HT-29 (cell line): ENCODE results near the gene PROSER2. TPM values are rescaled to one million over a fixed set of nuclear protein-coding genes. Genes with fewer than 3 reads are reported as not detected.

Experiments
- DNase-seq: peaks from one replicate; pipeline ENCODE4 v3.0.0-alpha.2; 2015; ENCODE audit warnings: low spot score
- total RNA-seq: library from RNA; depleted of rRNA; stranded (reverse); fragments of >200 nt; shearing (Covaris generic); gene quantifications from 2 replicates; pipeline ENCODE4 v1.2.3, GENCODE V29; 2014; rRNA removed

The PROSER2 gene
- total RNA-seq, 1 experiment from 2014 or later, result 56.9 TPM

DNA sequence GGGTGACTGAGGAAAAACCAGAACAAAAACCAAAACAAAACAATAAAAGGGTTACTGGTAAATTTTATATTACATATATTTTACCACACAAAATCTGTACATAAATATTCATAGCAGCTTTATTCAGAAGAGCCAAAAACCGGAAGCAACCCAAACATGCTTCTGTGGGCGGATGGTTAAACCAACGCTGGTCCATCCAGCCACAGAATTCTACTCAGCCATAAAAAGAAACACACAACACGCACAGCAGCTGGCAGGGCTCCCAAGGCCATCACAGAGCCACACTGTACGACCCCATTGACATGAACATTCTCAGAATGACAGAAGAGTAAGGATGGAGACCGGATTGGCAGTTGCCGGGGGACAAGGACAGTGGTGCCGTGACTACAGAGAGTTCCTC lies 83.6 kb downstream of the PROSER2 start:
- no peak for DNase-seq

DNA sequence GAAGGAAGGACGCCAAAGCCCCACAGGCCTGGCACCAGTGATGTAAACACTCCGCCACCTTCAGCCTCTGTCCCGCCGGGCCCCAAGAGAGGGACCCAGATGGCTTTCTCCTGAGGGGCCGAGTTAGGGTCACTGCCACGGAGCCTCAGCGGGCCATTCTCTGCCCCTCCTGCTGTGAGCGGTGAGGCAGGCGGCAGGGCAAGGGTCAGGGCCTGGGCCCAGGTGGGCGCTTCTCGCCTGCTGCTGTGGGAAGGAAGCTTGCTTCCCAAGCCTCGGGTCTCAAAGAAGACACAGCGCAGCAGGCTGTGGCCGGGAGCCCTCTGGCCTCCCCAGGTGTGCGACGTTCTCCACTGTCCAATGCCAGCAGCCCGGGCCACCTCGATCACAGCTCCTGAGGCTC lies 84.8 kb downstream of the PROSER2 start:
- DNase-seq, result no peak

DNA sequence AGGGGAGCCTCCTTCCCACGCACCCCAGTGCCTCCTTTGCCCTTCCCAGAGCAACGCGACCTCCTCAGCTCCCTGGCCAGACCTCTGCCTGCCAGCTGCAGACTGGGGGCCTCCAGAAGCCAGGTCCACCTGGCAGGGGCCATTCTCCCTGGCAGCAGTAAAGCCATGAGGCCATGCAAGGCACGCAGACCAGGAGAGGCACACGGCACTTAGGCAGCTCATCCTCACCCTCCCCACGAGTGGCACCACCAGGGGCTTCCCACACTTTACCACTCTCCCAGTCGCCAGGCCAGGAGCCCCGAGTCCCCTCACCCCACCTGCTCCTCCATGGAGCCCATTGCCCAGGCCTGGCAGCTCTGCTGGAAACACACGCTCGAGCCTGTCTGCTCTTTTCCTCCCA lies 85.4 kb downstream of the PROSER2 start:
- no peak for DNase-seq

DNA sequence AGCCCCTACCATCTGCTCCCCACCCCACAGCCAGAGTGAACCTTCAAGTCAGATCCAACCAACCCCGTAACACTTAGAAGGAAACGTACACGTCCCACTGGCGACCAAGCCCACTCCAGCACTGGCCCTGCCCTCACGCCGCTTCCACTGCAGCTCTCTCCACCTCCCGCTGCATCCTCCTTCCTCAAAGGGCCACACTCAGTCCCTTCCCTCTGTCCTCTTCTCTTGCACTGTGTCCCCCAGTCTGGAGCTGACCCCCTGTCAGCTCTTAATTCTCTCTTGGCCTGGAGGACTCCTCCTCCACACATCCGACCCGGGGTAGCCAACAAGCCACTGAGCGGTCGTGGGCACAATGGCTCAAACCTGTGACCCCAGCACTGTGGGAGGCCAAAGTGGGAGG lies 85.8 kb downstream of the PROSER2 start:
- DNase-seq, result no peak

DNA sequence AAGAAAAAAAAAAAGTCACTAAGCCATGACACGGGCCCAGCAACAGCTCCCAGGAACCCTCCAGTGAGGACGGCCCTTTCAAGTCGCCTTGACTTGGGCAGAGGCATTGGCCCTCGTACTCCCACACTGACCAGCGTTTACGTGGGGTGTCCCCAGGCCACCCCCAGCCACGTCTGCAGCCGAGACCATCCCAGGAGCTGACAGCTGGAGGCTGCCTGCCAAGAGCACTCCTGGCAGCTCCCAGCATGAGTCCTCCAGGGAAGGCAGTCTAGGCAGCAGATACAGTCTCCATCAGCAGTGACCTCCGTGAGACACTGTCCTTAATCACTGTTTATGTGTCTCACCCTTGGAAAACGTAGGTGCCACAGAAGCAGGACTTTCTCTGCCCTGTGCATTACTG lies 86.5 kb downstream of the PROSER2 start:
- no peak for DNase-seq

DNA sequence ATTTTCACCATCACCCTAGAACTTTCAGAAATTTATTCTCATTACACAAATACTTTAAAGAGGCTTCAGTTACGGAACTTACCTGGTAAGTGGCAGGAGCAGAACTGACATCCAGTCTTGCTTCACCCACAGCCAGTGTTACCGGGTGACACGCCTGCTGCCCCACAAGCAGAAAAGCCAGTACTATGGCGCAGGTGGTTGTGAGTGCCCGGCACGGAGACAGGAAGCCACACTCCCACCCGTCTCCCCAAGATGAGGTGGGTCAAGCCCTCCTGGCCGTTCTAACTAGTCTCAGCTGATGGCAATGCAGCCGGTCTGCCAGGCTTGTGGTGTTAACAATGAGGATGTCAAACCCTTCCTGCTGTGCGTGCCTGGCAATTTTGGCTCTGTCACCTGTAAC lies 86.9 kb downstream of the PROSER2 start:
- no peak for DNase-seq

DNA sequence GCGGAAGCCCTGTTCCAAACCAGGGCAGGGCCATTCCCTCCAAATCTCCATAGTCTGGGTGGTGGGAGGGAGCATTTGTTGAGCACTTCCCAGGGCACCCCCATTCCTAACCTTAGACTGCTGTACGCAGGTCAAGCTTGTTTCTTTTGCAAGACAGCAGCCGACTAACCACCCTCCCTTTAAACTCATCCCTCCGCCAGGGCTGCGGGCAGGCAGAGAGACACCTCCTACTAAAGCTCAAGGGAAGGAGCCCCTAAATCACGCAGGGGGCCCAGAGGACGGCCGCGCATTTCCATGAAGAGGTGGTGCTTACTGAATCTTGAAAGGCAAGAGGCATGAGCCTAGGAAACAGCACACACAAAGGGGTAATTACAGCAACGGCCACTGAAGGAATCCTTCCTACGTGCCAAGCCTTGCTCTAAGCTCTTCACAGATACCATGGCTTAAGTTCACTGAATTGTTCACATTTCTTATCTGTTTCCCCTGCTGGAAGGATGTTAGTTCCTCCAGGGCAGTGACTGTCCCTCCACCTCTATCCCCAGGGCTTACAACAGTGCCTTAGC lies 90.0 kb downstream of the PROSER2 start:
- no peak for DNase-seq

DNA sequence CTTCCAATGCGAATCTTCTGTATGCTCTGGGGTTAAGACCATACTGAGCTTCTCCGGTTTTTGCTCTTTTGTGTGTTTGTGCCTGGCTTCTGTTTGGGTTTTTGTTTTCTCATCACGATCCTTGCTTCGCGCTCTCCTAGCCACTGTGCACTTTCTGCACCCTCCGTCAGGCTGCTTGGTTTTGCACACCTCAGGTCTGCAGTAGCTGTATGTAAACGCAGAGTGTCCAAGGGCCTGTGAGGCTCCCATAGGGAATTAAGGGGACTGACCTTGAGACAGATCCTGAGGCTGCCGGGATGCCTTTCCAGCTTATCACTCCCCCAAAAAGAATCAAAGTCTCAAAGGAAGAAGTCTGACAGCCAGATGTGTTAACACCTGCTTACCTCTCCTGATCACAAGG lies 95.2 kb downstream of the PROSER2 start:
- DNase-seq, result no peak

DNA sequence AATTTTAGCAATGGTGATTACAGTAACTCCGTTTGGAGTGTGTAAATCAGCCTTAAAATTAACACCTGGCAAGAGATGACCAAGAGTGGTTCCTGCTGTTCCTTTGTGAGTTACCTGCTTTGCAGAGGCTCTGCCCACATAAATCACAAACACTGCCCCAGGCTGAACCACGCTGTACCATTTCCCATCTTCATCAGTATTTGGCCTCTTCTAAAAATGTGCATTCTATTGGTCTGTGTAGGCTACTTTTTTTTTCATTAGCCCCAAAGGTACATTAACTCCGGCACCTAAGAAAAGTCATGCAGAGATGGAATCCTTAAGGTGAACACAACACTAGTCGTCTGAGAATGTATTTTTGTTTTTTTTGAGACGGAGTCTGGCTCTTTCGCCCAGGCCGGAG lies 96.1 kb downstream of the PROSER2 start:
- no peak for DNase-seq

Other genes with a start within 250 kb of the PROSER2 start
- gene USP6NL, start 211.7 kb upstream of the PROSER2 start, total RNA-seq, result 16.9 and 18.6 TPM in 2 replicates
- 0.70 and 2.6 TPM in 2 replicates for gene ECHDC3, start 81.0 kb upstream of the PROSER2 start, total RNA-seq
- gene UPF2, start 219.5 kb downstream of the PROSER2 start, total RNA-seq, result 17.9 and 18.2 TPM in 2 replicates
- gene DHTKD1, start 245.6 kb downstream of the PROSER2 start, total RNA-seq, result 12.6 and 13.4 TPM in 2 replicates